Measurements from ENCODE around the gene DENND6A.

GRCh38 chr3:57718118-57718517 is 25.2 kb upstream of the DENND6A start:
- TF ChIP-seq CTCF (conservative IDR thresholded peaks at IDR 0.05; ENCODE audit: low read length) (no peak), EZH2phosphoT487 (IDR thresholded peaks at IDR 0.05; ENCODE audit: borderline replicate concordance, low read depth, low read length) (no peak)

Measured in OCI-LY7 (cell line).